SK-N-MC (cell line): Measurements from ENCODE around the gene SMYD4.
"Not testable (repeated sequence)": the region's sequence is repeated elsewhere in the genome, so short reads cannot be mapped to it uniquely, and the experiment has no call there.

Source experiments
- EZH2 ChIP-seq: fragments of 200-600 bp; sonication (generic); IDR thresholded peaks from one replicate; pipeline ENCODE4 v1.6.1; 2017; ENCODE audit warnings: antibody characterized with exemption
- FOXP2 ChIP-seq: optimal IDR thresholded peaks from 2 replicates; pipeline ENCODE3; 2011; ENCODE audit warnings: mild to moderate bottlenecking, moderate library complexity; ENCODE audit not compliant: insufficient read depth; ENCODE audit errors: extremely low read length, control extremely low read depth
- POLR2AphosphoS5 ChIP-seq: IDR thresholded peaks from 2 replicates; pipeline ENCODE4 v1.6.1; 2012; ENCODE audit warnings: mild to moderate bottlenecking, low read depth, low read length, borderline replicate concordance

DNA sequence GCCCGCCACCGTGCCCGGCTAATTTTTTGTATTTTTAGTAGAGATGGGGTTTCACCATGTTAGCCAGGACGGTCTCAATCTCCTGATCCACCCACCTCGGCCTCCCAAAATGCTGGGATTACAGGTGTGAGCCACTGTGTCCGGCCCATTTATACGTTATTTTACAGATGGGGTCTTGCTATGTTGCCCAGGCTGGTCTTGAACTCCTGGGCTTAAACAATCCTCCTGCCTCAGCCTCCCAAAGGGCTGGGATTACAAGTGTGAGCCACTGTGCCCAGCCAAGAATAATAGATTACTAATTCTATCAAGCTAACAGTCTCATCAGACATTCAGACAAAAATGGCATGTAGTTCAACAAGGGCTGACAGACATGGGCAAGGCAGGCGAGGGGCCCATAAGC lies 19.9 kb downstream of the SMYD4 start:
- TF ChIP-seq POLR2AphosphoS5, EZH2, FOXP2: not testable (repeated sequence)
